Tibial artery (tissue), 4 donors: ENCODE data around the gene GGT6.
"Not testable (repeated sequence)": the region's sequence is repeated elsewhere in the genome, so short reads cannot be mapped to it uniquely, and the experiment has no call there.

Experiments
- DNase-seq, 2 donors: peaks; one replicate each; pipeline ENCODE4 v3.0.0-alpha.2; 2019
- H3K27ac ChIP-seq, 2 donors: fragments of 200-600 bp; sonication (generic) in 1 of 2; 1 replicate in 1 of 2; 2 replicates in 1 of 2; pipeline ENCODE4 v1.5.1; 2018 to 2019; ENCODE audit warnings: mild to moderate bottlenecking in 1 of 2
- H3K27me3 ChIP-seq, 2 donors: fragments of 200-600 bp; sonication (generic) in 1 of 2; one replicate each; pipeline versions ENCODE4 v1.5.1 to v1.6.0; 2016 to 2019
- H3K36me3 ChIP-seq, 3 donors: fragments of 200-600 bp; sonication (generic) in 2 of 3; one replicate each; pipeline ENCODE4 v1.5.1; 2016 to 2019; ENCODE audit warnings: mild to moderate bottlenecking in 2 of 3
- H3K4me1 ChIP-seq, 4 donors: fragments of 200-600 bp; sonication (generic) in 2 of 4; 1 replicate in 3 of 4; 2 replicates in 1 of 4; pipeline ENCODE4 v1.5.1; 2016 to 2019
- H3K4me3 ChIP-seq, 2 donors: fragments of 200-600 bp; sonication (generic) in 1 of 2; 1 replicate in 1 of 2; 2 replicates in 1 of 2; pipeline ENCODE4 v1.5.1; 2018 to 2019; ENCODE audit warnings: mild to moderate bottlenecking in 2 of 2
- H3K9me3 ChIP-seq, 3 donors: fragments of 200-600 bp; sonication (generic) in 1 of 3; one replicate each; pipeline ENCODE4 v1.5.1; 2016 to 2019
- CTCF ChIP-seq, 2 experiments: fragments of 200-600 bp in 1 of 2; fragments of 450-650 bp in 1 of 2; IDR thresholded peaks; one replicate each; pipeline ENCODE4 v1.5.1; 2017 to 2019; ENCODE audit warnings: antibody characterized with exemption in 2 of 2, mild to moderate bottlenecking in 1 of 2, moderate library complexity in 1 of 2
- intact Hi-C: fragments of 100-400 bp; cut with DNase I; formaldehyde crosslinking; loops from one replicate; pipeline ENCODE4 v1.15.0; 2023; ENCODE audit warnings: low total_unique reads

GGT6 gene

DNA sequence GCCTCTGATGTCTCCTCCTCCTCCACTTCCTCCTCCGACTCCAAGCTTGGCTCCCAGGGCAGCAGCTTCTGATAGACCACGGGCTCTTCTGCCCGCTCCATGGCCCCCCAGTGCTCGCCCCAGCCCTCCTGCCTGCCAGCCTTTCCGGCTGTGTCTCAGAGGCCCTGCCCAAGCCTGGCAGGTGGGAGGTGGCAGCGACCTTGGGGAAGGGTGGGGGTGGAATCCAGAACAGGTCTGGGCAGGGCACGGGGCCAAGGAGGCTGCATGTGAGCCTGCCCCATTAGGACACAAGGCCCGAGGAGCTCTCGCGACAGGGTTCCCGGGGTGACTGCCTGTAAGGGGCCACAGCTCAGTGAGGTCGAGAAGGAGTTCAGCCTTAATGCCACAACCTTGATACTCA is at the start of gene GGT6:
GGT6 (minus strand) TSS at position 157 of the 400 bp plus-strand sequence; CDS start at position 101, 56 bp downstream.
- H3K36me3 ChIP-seq, result no peaks in the 10 kb centered on the region
- no peak for TF ChIP-seq CTCF (IDR thresholded peaks at IDR 0.05)
- H3K27me3 ChIP-seq, result no peaks in the 10 kb centered on the region
- H3K4me3 ChIP-seq, result no peak within 1 kb of the TSS
- H3K9me3 ChIP-seq, result no peaks in the 10 kb centered on the region
- H3K27ac ChIP-seq, result no peak within 1 kb of the TSS
- DNase-seq, result no peak
- intact Hi-C loops, result no loop called here
- H3K4me1 ChIP-seq, result peaks cover 0 to 40% (median 20%) of the 10 kb centered on the region in 4 donors

- Histone ChIP-seq H3K9me3 (no peaks in the 10 kb centered on the region), H3K4me1 (no peaks in the 10 kb centered on the region), H3K4me3 (no peak overlapping the region), H3K27ac (no peak overlapping the region), H3K36me3 (no peaks in the 10 kb centered on the region), H3K27me3 (peaks cover 0 to 12% of the 10 kb centered on the region in 2 donors)
- intact Hi-C loops, result no loop called here
- no peak for TF ChIP-seq CTCF (IDR thresholded peaks at IDR 0.05)
- DNase-seq, result no peak
These were observed 49.8 kb upstream of the GGT6 start for GRCh38 chr17:4610162-4610561.

- Histone ChIP-seq H3K4me1 (no peaks in the 10 kb centered on the region), H3K36me3 (no peaks in the 10 kb centered on the region), H3K27me3 (peaks cover 0 to 10% of the 10 kb centered on the region in 2 donors), H3K9me3 (no peaks in the 10 kb centered on the region), H3K27ac (no peak overlapping the region), H3K4me3 (no peak overlapping the region)
- no peak for DNase-seq
- intact Hi-C loops, result no loop called here
- TF ChIP-seq CTCF (IDR thresholded peaks at IDR 0.05), result no peak
These were observed 49.4 kb upstream of the GGT6 start for GRCh38 chr17:4609761-4610160.

- Histone ChIP-seq H3K9me3 (no peaks in the 10 kb centered on the region), H3K36me3 (no peaks in the 10 kb centered on the region), H3K27ac (no peak overlapping the region), H3K4me3 (no peak overlapping the region), H3K4me1 (no peaks in the 10 kb centered on the region), H3K27me3 (peaks cover 0 to 10% of the 10 kb centered on the region in 2 donors)
- intact Hi-C loops, result no loop called here
- peak; percentile 75 to 78 for DNase-seq
- no peak for TF ChIP-seq CTCF (IDR thresholded peaks at IDR 0.05)
These were observed 47.4 kb upstream of the GGT6 start for GRCh38 chr17:4607773-4608187.

- no peaks in the 10 kb centered on the region for H3K4me1 ChIP-seq
- no peaks in the 10 kb centered on the region for H3K36me3 ChIP-seq
- intact Hi-C loops, result no loop called here
- no peaks in the 10 kb centered on the region for H3K9me3 ChIP-seq
- no peak for DNase-seq
- no peak overlapping the region for H3K4me3 ChIP-seq
- no peak for TF ChIP-seq CTCF (IDR thresholded peaks at IDR 0.05)
- H3K27me3 ChIP-seq, result peaks cover 0 to 10% of the 10 kb centered on the region in 2 donors
- no peak overlapping the region for H3K27ac ChIP-seq
These were observed 46.9 kb upstream of the GGT6 start for GRCh38 chr17:4607261-4607741.

DNA sequence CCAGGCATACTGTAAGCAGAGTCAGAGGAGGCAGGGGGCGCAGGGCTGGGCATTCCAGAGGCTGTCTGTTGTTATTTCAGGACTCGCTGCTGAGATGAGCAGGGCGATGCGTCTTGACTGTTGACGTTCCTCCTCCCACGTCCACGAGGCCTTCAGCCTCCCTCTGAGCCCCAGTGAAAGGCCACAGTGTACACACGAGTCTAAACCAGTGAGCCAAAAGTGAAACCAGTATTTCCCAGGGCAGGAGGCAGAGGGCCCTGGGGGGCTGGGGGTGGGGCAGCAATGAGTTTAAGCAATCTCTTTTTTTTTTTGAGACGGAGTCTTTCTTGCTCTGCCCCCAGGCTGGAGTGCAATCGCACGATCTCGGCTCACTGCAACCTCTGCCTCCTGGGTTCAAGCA is 45.4 kb upstream of the GGT6 start:
- no peak for DNase-seq
- Histone ChIP-seq H3K9me3 (no peaks in the 10 kb centered on the region), H3K27me3 (peaks cover 0 to 10% of the 10 kb centered on the region in 2 donors), H3K27ac (no peak overlapping the region), H3K4me3 (no peak overlapping the region), H3K4me1 (no peaks in the 10 kb centered on the region), H3K36me3 (no peaks in the 10 kb centered on the region)
- intact Hi-C loops, result no loop called here
- no peak for TF ChIP-seq CTCF (IDR thresholded peaks at IDR 0.05)

DNA sequence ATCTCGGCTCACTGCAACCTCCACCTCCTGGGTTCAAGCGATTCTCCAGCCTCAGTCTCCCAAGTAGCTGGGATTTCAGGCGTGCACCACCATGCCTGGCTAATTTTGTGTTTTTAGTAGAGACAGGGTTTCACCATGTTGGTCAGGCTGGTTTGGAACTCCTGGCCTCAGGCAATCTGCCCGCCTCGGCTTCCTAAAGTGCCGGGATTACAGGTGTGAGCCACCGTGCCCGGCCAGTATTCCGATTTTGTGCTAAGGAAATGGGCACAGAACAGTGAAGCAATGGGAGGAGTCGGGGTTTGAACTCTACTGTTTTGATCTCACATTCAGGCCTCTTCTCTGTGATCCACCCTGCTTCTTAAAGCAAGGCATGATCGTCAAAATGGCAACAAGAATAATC is 44.4 kb upstream of the GGT6 start:
- intact Hi-C loops, H3K4me3 ChIP-seq, H3K9me3 ChIP-seq, H3K4me1 ChIP-seq, DNase-seq, H3K36me3 ChIP-seq, H3K27ac ChIP-seq: not testable (repeated sequence)
- peaks cover 0 to 14% of the 10 kb centered on the region in 2 donors for H3K27me3 ChIP-seq
